ENCODE results near the gene TMEM51.

Gene TMEM51

GRCh38 chr1:15191770-15192169 lies 38.2 kb downstream of the TMEM51 start:
- Histone ChIP-seq H3K27me3 (replicated peaks; ENCODE audit: control insufficient read depth, insufficient read depth, low read length, poor library complexity, severe bottlenecking) (no peaks in the 10 kb centered on the region), H3K36me3 (ENCODE audit: control insufficient read depth, insufficient read depth, low read length) (no peaks in the 10 kb centered on the region), H3K9me3 (ENCODE audit: control insufficient read depth, low read length) (no peaks in the 10 kb centered on the region), H3K4me3 (ENCODE audit: insufficient read depth, low read depth, low read length, poor library complexity, severe bottlenecking) (no peak overlapping the region), H3K27ac (ENCODE audit: insufficient read depth, low read length, poor library complexity, severe bottlenecking) (no peak overlapping the region), H3K4me1 (ENCODE audit: control insufficient read depth, insufficient read depth, low read length, poor library complexity, severe bottlenecking) (no peaks in the 10 kb centered on the region)
- no peak for DNase-seq

- no peaks in the 10 kb centered on the region for H3K4me1 ChIP-seq (ENCODE audit: control insufficient read depth, insufficient read depth, low read length, poor library complexity, severe bottlenecking)
- H3K27me3 ChIP-seq (replicated peaks; ENCODE audit: control insufficient read depth, insufficient read depth, low read length, poor library complexity, severe bottlenecking): no peaks in the 10 kb centered on the region
- H3K4me3 ChIP-seq (ENCODE audit: insufficient read depth, low read depth, low read length, poor library complexity, severe bottlenecking): no peak overlapping the region
- no peaks in the 10 kb centered on the region for H3K36me3 ChIP-seq (ENCODE audit: control insufficient read depth, insufficient read depth, low read length)
- no peaks in the 10 kb centered on the region for H3K9me3 ChIP-seq (ENCODE audit: control insufficient read depth, low read length)
- no peak overlapping the region for H3K27ac ChIP-seq (ENCODE audit: insufficient read depth, low read length, poor library complexity, severe bottlenecking)
- no peak for DNase-seq
These were observed 39.5 kb downstream of the TMEM51 start for GRCh38 chr1:15192916-15193550.

GRCh38 chr1:15195420-15196052 lies 42.0 kb downstream of the TMEM51 start:
- Histone ChIP-seq H3K27me3 (replicated peaks; ENCODE audit: control insufficient read depth, insufficient read depth, low read length, poor library complexity, severe bottlenecking) (no peaks in the 10 kb centered on the region), H3K4me1 (ENCODE audit: control insufficient read depth, insufficient read depth, low read length, poor library complexity, severe bottlenecking) (no peaks in the 10 kb centered on the region), H3K36me3 (ENCODE audit: control insufficient read depth, insufficient read depth, low read length) (no peaks in the 10 kb centered on the region), H3K4me3 (ENCODE audit: insufficient read depth, low read depth, low read length, poor library complexity, severe bottlenecking) (no peak overlapping the region), H3K9me3 (ENCODE audit: control insufficient read depth, low read length) (no peaks in the 10 kb centered on the region), H3K27ac (ENCODE audit: insufficient read depth, low read length, poor library complexity, severe bottlenecking) (no peak overlapping the region)
- DNase-seq: no peak

DNA sequence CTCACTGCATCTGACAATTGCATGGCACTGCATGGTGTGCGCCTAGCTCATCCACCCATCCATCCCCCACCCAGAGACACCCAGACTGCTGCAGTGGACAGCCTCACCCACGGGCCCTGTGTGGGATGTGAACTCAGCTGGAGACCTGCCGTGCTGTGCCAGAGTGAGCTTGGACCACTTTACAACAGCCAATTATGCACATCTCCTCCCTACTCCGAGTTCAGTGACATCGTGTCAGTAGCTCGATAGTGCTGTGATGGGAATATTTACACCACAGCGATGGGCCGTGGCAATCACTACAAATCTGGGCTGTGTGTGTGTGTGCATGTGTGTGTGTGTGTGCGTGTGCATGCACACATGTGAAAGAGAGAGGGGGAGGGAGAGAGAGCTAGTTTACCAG lies 42.5 kb downstream of the TMEM51 start:
- no peak for DNase-seq
- H3K36me3 ChIP-seq (ENCODE audit: control insufficient read depth, insufficient read depth, low read length): no peaks in the 10 kb centered on the region
- no peak overlapping the region for H3K4me3 ChIP-seq (ENCODE audit: insufficient read depth, low read depth, low read length, poor library complexity, severe bottlenecking)
- no peaks in the 10 kb centered on the region for H3K9me3 ChIP-seq (ENCODE audit: control insufficient read depth, low read length)
- H3K27ac ChIP-seq (ENCODE audit: insufficient read depth, low read length, poor library complexity, severe bottlenecking): no peak overlapping the region
- no peaks in the 10 kb centered on the region for H3K27me3 ChIP-seq (replicated peaks; ENCODE audit: control insufficient read depth, insufficient read depth, low read length, poor library complexity, severe bottlenecking)
- H3K4me1 ChIP-seq (ENCODE audit: control insufficient read depth, insufficient read depth, low read length, poor library complexity, severe bottlenecking): no peaks in the 10 kb centered on the region

- H3K4me3 ChIP-seq (ENCODE audit: insufficient read depth, low read depth, low read length, poor library complexity, severe bottlenecking): no peak overlapping the region
- H3K4me1 ChIP-seq (ENCODE audit: control insufficient read depth, insufficient read depth, low read length, poor library complexity, severe bottlenecking): no peaks in the 10 kb centered on the region
- no peaks in the 10 kb centered on the region for H3K36me3 ChIP-seq (ENCODE audit: control insufficient read depth, insufficient read depth, low read length)
- no peak overlapping the region for H3K27ac ChIP-seq (ENCODE audit: insufficient read depth, low read length, poor library complexity, severe bottlenecking)
- no peaks in the 10 kb centered on the region for H3K27me3 ChIP-seq (replicated peaks; ENCODE audit: control insufficient read depth, insufficient read depth, low read length, poor library complexity, severe bottlenecking)
- no peaks in the 10 kb centered on the region for H3K9me3 ChIP-seq (ENCODE audit: control insufficient read depth, low read length)
- no peak for DNase-seq
These were observed 43.4 kb downstream of the TMEM51 start for GRCh38 chr1:15196807-15197530.

- no peaks in the 10 kb centered on the region for H3K4me1 ChIP-seq (ENCODE audit: control insufficient read depth, insufficient read depth, low read length, poor library complexity, severe bottlenecking)
- H3K27ac ChIP-seq (ENCODE audit: insufficient read depth, low read length, poor library complexity, severe bottlenecking): no peak overlapping the region
- no peaks in the 10 kb centered on the region for H3K36me3 ChIP-seq (ENCODE audit: control insufficient read depth, insufficient read depth, low read length)
- DNase-seq: no peak
- no peaks in the 10 kb centered on the region for H3K9me3 ChIP-seq (ENCODE audit: control insufficient read depth, low read length)
- H3K4me3 ChIP-seq (ENCODE audit: insufficient read depth, low read depth, low read length, poor library complexity, severe bottlenecking): no peak overlapping the region
- H3K27me3 ChIP-seq (replicated peaks; ENCODE audit: control insufficient read depth, insufficient read depth, low read length, poor library complexity, severe bottlenecking): no peaks in the 10 kb centered on the region
These were observed 44.3 kb downstream of the TMEM51 start for GRCh38 chr1:15197591-15198447.

GRCh38 chr1:15198684-15199083 lies 45.1 kb downstream of the TMEM51 start:
- H3K4me3 ChIP-seq (ENCODE audit: insufficient read depth, low read depth, low read length, poor library complexity, severe bottlenecking): no peak overlapping the region
- no peaks in the 10 kb centered on the region for H3K4me1 ChIP-seq (ENCODE audit: control insufficient read depth, insufficient read depth, low read length, poor library complexity, severe bottlenecking)
- no peaks in the 10 kb centered on the region for H3K9me3 ChIP-seq (ENCODE audit: control insufficient read depth, low read length)
- no peak for DNase-seq
- H3K27ac ChIP-seq (ENCODE audit: insufficient read depth, low read length, poor library complexity, severe bottlenecking): no peak overlapping the region
- H3K27me3 ChIP-seq (replicated peaks; ENCODE audit: control insufficient read depth, insufficient read depth, low read length, poor library complexity, severe bottlenecking): no peaks in the 10 kb centered on the region
- H3K36me3 ChIP-seq (ENCODE audit: control insufficient read depth, insufficient read depth, low read length): no peaks in the 10 kb centered on the region

DNA sequence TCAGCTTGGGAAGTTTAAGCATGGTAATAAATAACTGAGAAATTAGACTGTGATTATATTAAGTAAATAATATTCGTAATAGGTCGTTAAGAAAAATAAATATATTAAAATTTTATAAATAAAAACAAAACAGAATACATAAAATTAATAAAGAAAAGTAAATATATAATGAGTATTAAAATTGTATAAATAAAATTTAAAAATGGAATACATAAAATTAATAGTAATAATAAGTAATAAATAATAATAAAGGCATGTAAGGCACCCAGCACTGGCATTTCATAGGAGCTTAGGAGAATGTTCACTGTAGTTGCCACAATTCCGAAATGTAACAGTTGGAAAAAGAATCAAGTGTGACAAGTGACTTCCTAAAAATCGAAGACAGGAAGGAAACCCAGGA lies 47.7 kb downstream of the TMEM51 start:
- Histone ChIP-seq H3K36me3 (ENCODE audit: control insufficient read depth, insufficient read depth, low read length) (no peaks in the 10 kb centered on the region), H3K9me3 (ENCODE audit: control insufficient read depth, low read length) (no peaks in the 10 kb centered on the region), H3K4me1 (ENCODE audit: control insufficient read depth, insufficient read depth, low read length, poor library complexity, severe bottlenecking) (no peaks in the 10 kb centered on the region), H3K27ac (ENCODE audit: insufficient read depth, low read length, poor library complexity, severe bottlenecking) (no peak overlapping the region), H3K27me3 (replicated peaks; ENCODE audit: control insufficient read depth, insufficient read depth, low read length, poor library complexity, severe bottlenecking) (no peaks in the 10 kb centered on the region), H3K4me3 (ENCODE audit: insufficient read depth, low read depth, low read length, poor library complexity, severe bottlenecking) (no peak overlapping the region)
- no peak for DNase-seq

DNA sequence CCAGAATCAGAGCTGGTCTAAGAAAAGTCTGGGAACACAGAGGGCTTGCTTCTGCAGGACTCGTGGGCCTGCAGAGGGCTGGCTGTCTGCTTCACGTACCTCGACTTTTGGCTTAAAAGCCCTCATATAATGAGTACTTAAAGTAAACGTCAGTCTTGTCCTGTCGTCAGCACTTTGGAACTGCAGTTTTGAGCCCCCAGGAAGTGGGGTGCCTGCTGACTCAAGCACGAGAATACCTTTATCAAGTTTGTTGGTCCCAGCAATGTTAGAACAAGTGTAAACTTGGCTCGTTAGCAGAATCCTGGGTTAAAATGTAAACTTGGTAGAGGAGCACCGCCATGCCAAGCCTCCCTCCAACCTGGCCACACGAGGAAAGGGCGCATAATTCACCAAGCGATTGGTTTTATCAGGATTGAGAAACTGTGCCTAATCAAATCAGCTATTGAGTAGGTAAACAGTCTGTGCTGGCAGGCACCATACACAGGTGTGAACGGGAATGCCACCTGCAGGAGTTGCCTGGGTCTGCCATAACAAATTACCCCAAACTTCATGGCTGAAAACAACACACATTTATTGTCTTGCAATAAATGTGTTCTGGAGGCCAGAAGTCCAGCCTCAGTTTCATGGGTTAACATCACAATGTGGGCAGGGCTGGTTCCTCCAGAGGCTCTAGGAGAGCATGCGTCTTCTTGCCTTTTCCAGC lies 48.5 kb downstream of the TMEM51 start:
- H3K4me3 ChIP-seq (ENCODE audit: insufficient read depth, low read depth, low read length, poor library complexity, severe bottlenecking): no peak overlapping the region
- H3K27ac ChIP-seq (ENCODE audit: insufficient read depth, low read length, poor library complexity, severe bottlenecking): no peak overlapping the region
- H3K9me3 ChIP-seq (ENCODE audit: control insufficient read depth, low read length): no peaks in the 10 kb centered on the region
- no peaks in the 10 kb centered on the region for H3K27me3 ChIP-seq (replicated peaks; ENCODE audit: control insufficient read depth, insufficient read depth, low read length, poor library complexity, severe bottlenecking)
- H3K4me1 ChIP-seq (ENCODE audit: control insufficient read depth, insufficient read depth, low read length, poor library complexity, severe bottlenecking): no peaks in the 10 kb centered on the region
- H3K36me3 ChIP-seq (ENCODE audit: control insufficient read depth, insufficient read depth, low read length): no peaks in the 10 kb centered on the region
- no peak for DNase-seq

All from effector memory CD4-positive, alpha-beta T cell (primary cell).